CD14-positive monocyte (primary cell): ENCODE results near the gene HS1BP3. TPM values are rescaled to one million over a fixed set of nuclear protein-coding genes. Genes with fewer than 3 reads are reported as not detected.

Experiments
- DNase-seq, 3 donors: peaks; one replicate each; pipeline ENCODE4 v3.0.0-alpha.2; 2011 to 2022
- H2AFZ ChIP-seq: 2 replicates; pipeline ENCODE4 v1.6.0; 2012; ENCODE audit warnings: mild to moderate bottlenecking, low read depth, low read length, inconsistent platforms; ENCODE audit not compliant: insufficient read depth, poor library complexity, severe bottlenecking
- H3K27ac ChIP-seq, 2 donors: 1 replicate in 1 of 2; 2 replicates in 1 of 2; pipeline ENCODE4 v1.5.1; 2012 to 2013; ENCODE audit warnings: low read length in 2 of 2, control low read depth in 1 of 2, inconsistent platforms in 1 of 2, low read depth in 1 of 2, mild to moderate bottlenecking in 1 of 2
- H3K27me3 ChIP-seq, 2 donors: one replicate each; pipeline versions ENCODE4 v1.6.0 to v1.6.1; 2011 to 2013; ENCODE audit warnings: low read length in 2 of 2; ENCODE audit not compliant: control insufficient read depth in 2 of 2, insufficient read depth in 2 of 2
- H3K36me3 ChIP-seq, 2 donors: replicated peaks in 1 of 2; 1 replicate in 1 of 2; 2 replicates in 1 of 2; pipeline versions ENCODE4 v1.5.1 to v1.6.1; 2012 to 2013; ENCODE audit warnings: low read length in 2 of 2, control low read depth in 1 of 2, inconsistent platforms in 1 of 2, mild to moderate bottlenecking in 1 of 2; ENCODE audit not compliant: insufficient read depth in 2 of 2, control insufficient read depth in 1 of 2
- H3K4me1 ChIP-seq, 2 donors: 1 replicate in 1 of 2; 2 replicates in 1 of 2; pipeline versions ENCODE4 v1.5.1 to v1.6.1; 2012 to 2013; ENCODE audit warnings: low read length in 2 of 2, control low read depth in 1 of 2, inconsistent platforms in 1 of 2, mild to moderate bottlenecking in 1 of 2, moderate library complexity in 1 of 2; ENCODE audit not compliant: insufficient read depth in 2 of 2, control insufficient read depth in 1 of 2
- H3K4me2 ChIP-seq: replicated peaks from 2 replicates; pipeline ENCODE3; 2012; ENCODE audit warnings: low read length, moderate library complexity, mild to moderate bottlenecking; ENCODE audit not compliant: poor library complexity, severe bottlenecking; ENCODE audit errors: extremely low read depth
- H3K4me3 ChIP-seq, 3 experiments: fragments of 200-600 bp in 1 of 3; sonication (generic) in 1 of 3; replicated peaks in 1 of 3; 1 replicate in 2 of 3; 2 replicates in 1 of 3; pipeline ENCODE4 v1.5.1; 2011 to 2013; ENCODE audit warnings: low read length in 3 of 3, mild to moderate bottlenecking in 3 of 3, control low read depth in 2 of 3, low read depth in 2 of 3, inconsistent platforms in 1 of 3, moderate library complexity in 1 of 3
- H3K79me2 ChIP-seq: 2 replicates; pipeline ENCODE4 v1.6.0; 2012; ENCODE audit warnings: mild to moderate bottlenecking, control low read depth, inconsistent platforms, low read length, moderate library complexity; ENCODE audit not compliant: insufficient read depth
- H3K9ac ChIP-seq: 2 replicates; pipeline ENCODE4 v1.6.0; 2017; ENCODE audit warnings: low read length, mild to moderate bottlenecking; ENCODE audit not compliant: insufficient read depth, poor library complexity, severe bottlenecking
- H3K9me3 ChIP-seq, 2 donors: replicated peaks in 1 of 2; 1 replicate in 1 of 2; 2 replicates in 1 of 2; pipeline versions ENCODE4 v1.5.1 to v1.6.1; 2012 to 2013; ENCODE audit warnings: low read length in 2 of 2, control low read depth in 1 of 2; ENCODE audit not compliant: control insufficient read depth in 1 of 2, insufficient read depth in 1 of 2
- H4K20me1 ChIP-seq: 2 replicates; pipeline ENCODE4 v1.6.0; 2012; ENCODE audit warnings: mild to moderate bottlenecking, low read length, control low read depth, moderate library complexity; ENCODE audit not compliant: insufficient read depth
- H3K27ac Mint-ChIP-seq, 7 donors: one replicate each; pipeline ENCODE4 v1.8.0; 2020; ENCODE audit warnings: mild to moderate bottlenecking in 7 of 7, mixed read lengths in 7 of 7, moderate library complexity in 6 of 7, inconsistent platforms in 2 of 7
- H3K27me3 Mint-ChIP-seq, 3 donors: one replicate each; pipeline ENCODE4 v1.8.0; 2021 to 2022; ENCODE audit warnings: low read depth in 3 of 3, mild to moderate bottlenecking in 3 of 3, mixed read lengths in 3 of 3, moderate library complexity in 3 of 3, inconsistent platforms in 1 of 3
- H3K36me3 Mint-ChIP-seq, 2 donors: one replicate each; pipeline ENCODE4 v1.8.0; 2020; ENCODE audit warnings: mixed read lengths in 2 of 2, inconsistent platforms in 1 of 2, mild to moderate bottlenecking in 1 of 2
- H3K4me1 Mint-ChIP-seq: one replicate; pipeline ENCODE4 v1.8.0; 2020; ENCODE audit warnings: mild to moderate bottlenecking, mixed read lengths
- H3K4me3 Mint-ChIP-seq, 2 donors: one replicate each; pipeline ENCODE4 v1.8.0; 2020; ENCODE audit warnings: mild to moderate bottlenecking in 2 of 2, mixed read lengths in 2 of 2, moderate library complexity in 1 of 2
- H3K9me3 Mint-ChIP-seq, 7 donors: one replicate each; pipeline ENCODE4 v1.8.0; 2020 to 2022; ENCODE audit warnings: mixed read lengths in 7 of 7, mild to moderate bottlenecking in 6 of 7, moderate library complexity in 6 of 7, inconsistent platforms in 2 of 7
- CTCF ChIP-seq: fragments of 200-600 bp; IDR thresholded peaks from one replicate; pipeline ENCODE4 v1.8.0; 2022; ENCODE audit warnings: antibody characterized with exemption, mild to moderate bottlenecking
- WGBS: methylation state at CpG from one replicate; pipeline ENCODE4 v1.1.5; 2013; ENCODE audit warnings: missing lambda C conversion rate; ENCODE audit not compliant: insufficient coverage; 5-methylcytosine and 5-hydroxymethylcytosine counted together
- intact Hi-C, 2 donors: fragments of 100-400 bp; cut with micrococcal nuclease; formaldehyde crosslinking; loops; one replicate each; pipeline versions ENCODE4 v1.15.0 to v1.15.1; 2023
- polyA plus RNA-seq, 3 donors: library from polyadenylated mRNA; depleted of rRNA in 1 of 3; unstranded in 2 of 3; stranded (reverse) in 1 of 3; fragments of 300-500 nt in 2 of 3; fragments of >200 nt in 1 of 3; fragmentation: Illumina TruSeq in 2 of 3; gene quantifications; 1 replicate in 2 of 3; 2 replicates in 1 of 3; pipeline ENCODE4 v1.2.3, GENCODE V29; 2012 to 2021

The HS1BP3 gene
- polyA plus RNA-seq, 3 donors = 45.1 to 48.9 (median 45.4) TPM

GRCh38 chr2:20615068-20615465 is 35.8 kb downstream of the HS1BP3 start:
- Histone ChIP-seq H3K4me1 (peaks cover 18 to 23% of the 10 kb centered on the region in 2 donors), H3K4me3 (no peak overlapping the region), H3K9ac (no peak overlapping the region), H4K20me1 (peaks cover 18% of the 10 kb centered on the region), H2AFZ (no peak overlapping the region), H3K79me2 (no peaks in the 10 kb centered on the region), H3K27ac (peak overlapping the region; percentile 2 to 38), H3K9me3 (no peaks in the 10 kb centered on the region), H3K4me2 (no peak overlapping the region), H3K27me3 (no peaks in the 10 kb centered on the region), H3K36me3 (peaks cover 14 to 36% of the 10 kb centered on the region in 2 donors)
- peaks cover 22 to 41% of the 10 kb centered on the region in 2 donors for H3K36me3 Mint-ChIP-seq
- 96% methylated on average over 5 of the region's 6 CpGs for WGBS
- no peak overlapping the region for H3K4me3 Mint-ChIP-seq
- H3K9me3 Mint-ChIP-seq = peaks cover 0 to 5% (median 0%) of the 10 kb centered on the region in 7 donors
- peak overlapping the region in 1 of 7 donors; percentile 54 for H3K27ac Mint-ChIP-seq
- peaks cover 30% of the 10 kb centered on the region for H3K4me1 Mint-ChIP-seq
- peaks cover 0 to 7% (median 1%) of the 10 kb centered on the region in 3 donors for H3K27me3 Mint-ChIP-seq
- intact Hi-C loops = no loop called here
- no peak for TF ChIP-seq CTCF
- no peak for DNase-seq

GRCh38 chr2:20614201-20615067 is 36.5 kb downstream of the HS1BP3 start:
- no peaks in the 10 kb centered on the region for H3K9me3 ChIP-seq
- no peak for TF ChIP-seq CTCF
- H3K4me3 ChIP-seq = no peak overlapping the region
- intact Hi-C loops = no loop called here
- WGBS = 90% methylated on average over 14 of the region's 14 CpGs
- peaks cover 18 to 23% of the 10 kb centered on the region in 2 donors for H3K4me1 ChIP-seq
- H3K27me3 Mint-ChIP-seq = peaks cover 0 to 8% (median 1%) of the 10 kb centered on the region in 3 donors
- peaks cover 18% of the 10 kb centered on the region for H4K20me1 ChIP-seq
- peaks cover 29% of the 10 kb centered on the region for H3K4me1 Mint-ChIP-seq
- DNase-seq = peak in 1 of 3 donors; percentile 19
- peak overlapping the region in 5 of 7 donors; percentile 32 to 77 (median 54) for H3K27ac Mint-ChIP-seq
- no peak overlapping the region for H3K4me2 ChIP-seq
- H3K9ac ChIP-seq = no peak overlapping the region
- peaks cover 15 to 35% of the 10 kb centered on the region in 2 donors for H3K36me3 Mint-ChIP-seq
- peak overlapping the region; percentile 2 to 38 for H3K27ac ChIP-seq
- no peak overlapping the region for H2AFZ ChIP-seq
- H3K27me3 ChIP-seq = no peaks in the 10 kb centered on the region
- H3K79me2 ChIP-seq = no peaks in the 10 kb centered on the region
- no peak overlapping the region for H3K4me3 Mint-ChIP-seq
- peaks cover 8 to 30% of the 10 kb centered on the region in 2 donors for H3K36me3 ChIP-seq
- peaks cover 0 to 5% (median 0%) of the 10 kb centered on the region in 7 donors for H3K9me3 Mint-ChIP-seq
